ENCODE measurements around the gene NANS. TPM values are rescaled to one million over a fixed set of nuclear protein-coding genes. Genes with fewer than 3 reads are reported as not detected.

NANS gene
- total RNA-seq, 1 experiment from 2014 or later = 48.9 TPM

- H3K36me3 ChIP-seq (ENCODE audit: control insufficient read depth in 1 of 2, insufficient read depth in 2 of 2, low read length in 2 of 2) = peaks cover 60 to 76% of the 10 kb centered on the region in 2 experiments
- CTCF ChIA-PET = interaction anchor here (1.7 kb wide), 1 partner anchor 19 kb away, joined by 6 read pairs; no protein-coding TSS in a partner anchor
These were observed 40.3 kb upstream of the NANS start for GRCh38 chr9:98016137-98016680.

More at GRCh38 chr9:98016137-98016680, 40.3 kb upstream of the NANS start:
- H3K27ac ChIP-seq (ENCODE audit: low read depth, low read length) = no peak overlapping the region
- no peak overlapping the region for H3K4me3 ChIP-seq (replicated peaks in 1 of 2; ENCODE audit: low read depth in 1 of 2, low read length in 2 of 2)
- BruUV-seq (replicated peaks) = no TSS peak
- H3K9me2 ChIP-seq (ENCODE audit: insufficient read depth) = no peaks in the 10 kb centered on the region
- H3K9me3 ChIP-seq (ENCODE audit: control insufficient read depth in 1 of 2, insufficient read depth in 1 of 2, low read depth in 1 of 2, low read length in 2 of 2) = no peaks in the 10 kb centered on the region
- TF ChIP-seq EGR1 (IDR thresholded peaks at IDR 0.05; ENCODE audit: low read depth) = no peak
- no peak for TF ChIP-seq ZFX (IDR thresholded peaks at IDR 0.05)
- no peak for TF ChIP-seq YY1 (IDR thresholded peaks at IDR 0.05; ENCODE audit: extremely low read depth, insufficient replicate concordance, low read depth, low read length)
- TF ChIP-seq ZNF274 (IDR thresholded peaks at IDR 0.05; ENCODE audit: low read depth, low read length) = no peak
- no peak for TF ChIP-seq SRF (IDR thresholded peaks at IDR 0.05; ENCODE audit: low read depth)
- TF ChIP-seq SP1 (IDR thresholded peaks at IDR 0.05; ENCODE audit: low read depth) = no peak
- no peak for TF ChIP-seq CTCF (IDR thresholded peaks at IDR 0.05 in 2 of 3, conservative IDR thresholded peaks at IDR 0.05 in 1 of 3; ENCODE audit: borderline replicate concordance in 1 of 3, insufficient read depth in 1 of 3, low read depth in 2 of 3, low read length in 2 of 3)
- no peak for TF ChIP-seq MAX (IDR thresholded peaks at IDR 0.05)
- TF ChIP-seq EZH2phosphoT487 (IDR thresholded peaks at IDR 0.05; ENCODE audit: borderline replicate concordance) = no peak
- TF ChIP-seq ELF1 (IDR thresholded peaks at IDR 0.05; ENCODE audit: borderline replicate concordance, low read depth) = no peak
- no peak for TF ChIP-seq POLR2AphosphoS5 (IDR thresholded peaks at IDR 0.05; ENCODE audit: low read depth, low read length)
- no peak for TF ChIP-seq JUND (IDR thresholded peaks at IDR 0.05)
- TF ChIP-seq FOSL1 (IDR thresholded peaks at IDR 0.05; ENCODE audit: low read depth) = no peak
- TF ChIP-seq ATF3 (IDR thresholded peaks at IDR 0.05) = no peak
- no peak for TF ChIP-seq REST (IDR thresholded peaks at IDR 0.05; ENCODE audit: low read depth)
- intact Hi-C loops (cut with micrococcal nuclease) = no loop called here
- H3K79me2 ChIP-seq (ENCODE audit: insufficient read depth, low read length) = peaks cover 27% of the 10 kb centered on the region
- no peak overlapping the region for H2AFZ ChIP-seq (ENCODE audit: low read depth, low read length, poor library complexity, severe bottlenecking)
- ChIA-PET POLR2A (no interaction called here), RAD21 (ENCODE audit: low non-redundant PET in 1 of 2, low total read pairs in 2 of 2, uncharacterized antibody in 2 of 2, unreplicated experiment in 2 of 2) (no interaction called here)
- H4K20me1 ChIP-seq (ENCODE audit: insufficient read depth) = peaks cover 15% of the 10 kb centered on the region; the same call in 1 of the 2 replicates
- ATAC-seq (no peak), DNase-seq (ENCODE audit: low read depth, low spot score) (no peak)
- H3K27me3 ChIP-seq (ENCODE audit: insufficient read depth, low read length) = no peaks in the 10 kb centered on the region
- H3K4me1 ChIP-seq (ENCODE audit: control insufficient read depth in 1 of 2, insufficient read depth in 2 of 2, low read length in 2 of 2) = peaks cover 0 to 19% of the 10 kb centered on the region in 2 experiments; a peak in 2 of 4 replicates
- H3K9ac ChIP-seq (ENCODE audit: low read length) = no peak overlapping the region
- no peak overlapping the region for H3K4me2 ChIP-seq (ENCODE audit: low read length)

Data from HCT116 (cell line).